Ishikawa (cell line): ENCODE measurements around the gene IL1RL2.

Experiments
- CEBPB ChIP-seq: IDR thresholded peaks from 2 replicates; pipeline ENCODE4 v1.6.1; 2012
- CREB1 ChIP-seq: IDR thresholded peaks from 2 replicates; pipeline ENCODE4 v1.6.1; 2012; ENCODE audit warnings: low read depth
- EP300 ChIP-seq: IDR thresholded peaks from 2 replicates; pipeline ENCODE4 v1.6.1; 2012; ENCODE audit warnings: borderline replicate concordance
- NFIC ChIP-seq: IDR thresholded peaks from 2 replicates; pipeline ENCODE4 v1.6.1; 2012
- RAD21 ChIP-seq: IDR thresholded peaks from 2 replicates; pipeline ENCODE4 v1.6.1; 2012; ENCODE audit warnings: low read depth
- REST ChIP-seq: IDR thresholded peaks from 2 replicates; pipeline ENCODE4 v1.6.1; 2012; ENCODE audit warnings: low read depth, mild to moderate bottlenecking
- USF1 ChIP-seq: IDR thresholded peaks from 2 replicates; pipeline ENCODE4 v1.6.1; 2012
- YY1 ChIP-seq: IDR thresholded peaks from 2 replicates; pipeline ENCODE4 v1.6.1; 2012; ENCODE audit warnings: low read depth

- TF ChIP-seq REST (no peak), CEBPB (no peak), EP300 (no peak), CREB1 (no peak), RAD21 (no peak), YY1 (no peak), USF1 (no peak), NFIC (no peak)
Measured at GRCh38 chr2:102273619-102274211, 86.9 kb downstream of the IL1RL2 start.
